A172 (cell line): ENCODE data around the gene OSBPL1A. TPM values are rescaled to one million over a fixed set of nuclear protein-coding genes. Genes with fewer than 3 reads are reported as not detected.

Experiments
- DNase-seq: peaks from one replicate; pipeline ENCODE4 v3.0.0-alpha.2; 2015; ENCODE audit warnings: low spot score
- total RNA-seq: library from RNA; depleted of rRNA; stranded (reverse); fragments of >200 nt; shearing (Covaris generic); gene quantifications from 2 replicates; pipeline ENCODE4 v1.2.3, GENCODE V29; 2014; rRNA removed

The OSBPL1A gene
- total RNA-seq, 1 experiment from 2014 or later = 76.9 TPM

GRCh38 chr18:24127735-24128134 lies 269.9 kb downstream of the OSBPL1A start:
- DNase-seq = no peak

GRCh38 chr18:24126155-24126961 lies 271.3 kb downstream of the OSBPL1A start:
- no peak for DNase-seq

GRCh38 chr18:24121625-24122024 lies 276.0 kb downstream of the OSBPL1A start:
- DNase-seq = no peak

- DNase-seq = no peak
These were observed 276.9 kb downstream of the OSBPL1A start for GRCh38 chr18:24120676-24121075.

- peak; percentile 72 for DNase-seq
These were observed 278.7 kb downstream of the OSBPL1A start for GRCh38 chr18:24118750-24119577.

- no peak for DNase-seq
These were observed 282.0 kb downstream of the OSBPL1A start for GRCh38 chr18:24115628-24116027.

- DNase-seq = no peak
These were observed 282.6 kb downstream of the OSBPL1A start for GRCh38 chr18:24114924-24115549.

GRCh38 chr18:24112874-24113615 lies 284.6 kb downstream of the OSBPL1A start:
- DNase-seq = peak; percentile 48

- DNase-seq = no peak
These were observed 285.2 kb downstream of the OSBPL1A start for GRCh38 chr18:24112464-24112863.

Other genes starting within 250 kb of the OSBPL1A start
- 12.3 and 22.9 TPM in 2 replicates for gene IMPACT, start 28.8 kb upstream of the OSBPL1A start, total RNA-seq
- not detected in 2 replicates for gene HRH4, start 62.8 kb upstream of the OSBPL1A start, total RNA-seq